C4-2B (cell line): ENCODE results near the gene ITGB1BP1.

Experiments used
- H3K27ac ChIP-seq: fragments of 450-650 bp; 2 replicates; pipeline ENCODE4 v1.5.1; 2017
- ZFX ChIP-seq: fragments of 450-650 bp; IDR thresholded peaks from 2 replicates; pipeline ENCODE4 v1.6.1; 2017
- TF ChIP-seq, protein P1 (sequence below): fragments of 450-650 bp; conservative IDR thresholded peaks from 2 replicates; pipeline ENCODE4 v1.5.1; 2017; ENCODE audit warnings: mild to moderate bottlenecking

The ITGB1BP1 gene

DNA sequence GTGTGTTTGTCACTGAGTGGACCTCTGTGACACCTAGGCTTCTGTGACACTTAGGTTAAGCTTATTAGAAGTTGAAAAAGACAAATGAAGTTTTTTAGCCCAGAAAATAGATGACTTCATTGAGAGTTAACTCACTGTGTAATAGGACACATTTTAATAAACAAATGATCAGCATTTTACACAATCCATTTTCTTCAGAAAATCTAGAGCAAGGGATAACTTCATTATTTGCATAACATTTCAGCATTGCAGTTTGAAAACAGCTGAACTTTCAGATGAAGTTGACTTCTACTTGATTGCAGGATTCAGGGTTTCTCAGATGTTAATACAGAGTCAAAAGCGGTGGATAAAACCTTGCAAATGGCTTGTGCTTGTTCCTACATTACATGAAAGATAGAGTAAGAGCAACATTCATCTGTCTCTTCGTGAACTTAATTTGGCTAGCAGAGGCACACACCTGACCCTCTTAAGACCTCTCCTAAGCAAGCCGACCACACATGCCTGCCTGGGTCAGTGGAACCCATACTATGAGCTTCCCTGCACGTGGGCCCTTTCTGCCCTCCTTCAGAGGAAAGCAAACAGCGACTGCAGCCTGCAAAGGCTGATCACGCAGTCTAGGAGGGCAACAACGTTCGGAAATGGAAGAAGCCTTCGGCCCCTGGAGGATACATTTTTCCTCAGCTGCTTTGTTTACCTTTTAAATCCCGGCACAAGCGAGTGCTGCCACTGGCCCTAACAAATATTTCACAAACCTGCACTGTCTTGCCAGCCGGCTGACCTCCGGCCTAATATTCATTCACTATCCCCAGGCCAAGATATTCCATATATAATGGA lies 16.6 kb downstream of the ITGB1BP1 start:
- TF ChIP-seq ZFX = no peak
- TF ChIP-seq, protein P1, sequence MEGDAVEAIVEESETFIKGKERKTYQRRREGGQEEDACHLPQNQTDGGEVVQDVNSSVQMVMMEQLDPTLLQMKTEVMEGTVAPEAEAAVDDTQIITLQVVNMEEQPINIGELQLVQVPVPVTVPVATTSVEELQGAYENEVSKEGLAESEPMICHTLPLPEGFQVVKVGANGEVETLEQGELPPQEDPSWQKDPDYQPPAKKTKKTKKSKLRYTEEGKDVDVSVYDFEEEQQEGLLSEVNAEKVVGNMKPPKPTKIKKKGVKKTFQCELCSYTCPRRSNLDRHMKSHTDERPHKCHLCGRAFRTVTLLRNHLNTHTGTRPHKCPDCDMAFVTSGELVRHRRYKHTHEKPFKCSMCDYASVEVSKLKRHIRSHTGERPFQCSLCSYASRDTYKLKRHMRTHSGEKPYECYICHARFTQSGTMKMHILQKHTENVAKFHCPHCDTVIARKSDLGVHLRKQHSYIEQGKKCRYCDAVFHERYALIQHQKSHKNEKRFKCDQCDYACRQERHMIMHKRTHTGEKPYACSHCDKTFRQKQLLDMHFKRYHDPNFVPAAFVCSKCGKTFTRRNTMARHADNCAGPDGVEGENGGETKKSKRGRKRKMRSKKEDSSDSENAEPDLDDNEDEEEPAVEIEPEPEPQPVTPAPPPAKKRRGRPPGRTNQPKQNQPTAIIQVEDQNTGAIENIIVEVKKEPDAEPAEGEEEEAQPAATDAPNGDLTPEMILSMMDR = no peak
- H3K27ac ChIP-seq = no peak overlapping the region

- no peak for TF ChIP-seq ZFX
- TF ChIP-seq, protein P1 = no peak
- no peak overlapping the region for H3K27ac ChIP-seq
Measured at GRCh38 chr2:9405636-9406035, 17.7 kb downstream of the ITGB1BP1 start.

GRCh38 chr2:9404451-9404850 lies 18.9 kb downstream of the ITGB1BP1 start:
- TF ChIP-seq ZFX = no peak
- TF ChIP-seq, protein P1 = no peak

GRCh38 chr2:9403924-9404323 lies 19.4 kb downstream of the ITGB1BP1 start:
- no peak overlapping the region for H3K27ac ChIP-seq
- TF ChIP-seq, protein P1 = no peak
- TF ChIP-seq ZFX = no peak

More at GRCh38 chr2:9404451-9404850, 18.9 kb downstream of the ITGB1BP1 start:
- no peak overlapping the region for H3K27ac ChIP-seq

DNA sequence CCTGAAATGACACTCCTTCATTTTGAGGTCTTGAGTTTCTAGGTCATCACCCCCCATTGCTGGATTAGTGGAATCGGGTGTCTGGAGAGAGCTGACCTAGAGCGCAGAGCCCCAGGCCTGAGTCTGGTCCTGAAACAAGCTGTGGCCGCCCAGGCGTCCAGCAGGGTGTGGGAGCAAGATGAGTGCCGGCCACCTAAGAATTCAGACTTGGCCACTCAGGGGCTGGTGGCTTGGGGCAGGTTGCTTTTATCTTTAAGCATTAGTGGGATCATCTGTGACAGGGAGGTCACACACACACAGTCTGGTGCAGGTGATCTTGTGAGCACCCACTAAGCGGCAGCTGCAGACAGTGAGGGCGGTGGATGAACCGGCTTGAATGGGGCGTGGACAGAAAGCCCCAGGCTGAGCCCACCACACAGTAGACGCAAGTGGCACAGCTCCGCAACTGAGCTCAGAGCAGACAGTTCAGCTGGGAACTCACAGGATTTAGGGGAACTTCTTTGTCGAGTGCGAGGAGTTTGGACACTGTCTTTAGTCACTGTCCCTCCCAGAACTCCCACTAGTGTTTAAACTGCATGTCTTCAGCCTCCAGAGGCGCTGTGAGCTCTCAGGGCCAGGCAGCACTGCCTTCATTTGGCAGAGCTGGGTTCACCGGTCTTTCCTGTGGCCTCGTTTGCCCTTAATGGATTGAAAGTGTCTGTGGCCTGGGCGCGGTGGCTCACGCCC lies 21.5 kb downstream of the ITGB1BP1 start:
- H3K27ac ChIP-seq = no peak overlapping the region

DNA sequence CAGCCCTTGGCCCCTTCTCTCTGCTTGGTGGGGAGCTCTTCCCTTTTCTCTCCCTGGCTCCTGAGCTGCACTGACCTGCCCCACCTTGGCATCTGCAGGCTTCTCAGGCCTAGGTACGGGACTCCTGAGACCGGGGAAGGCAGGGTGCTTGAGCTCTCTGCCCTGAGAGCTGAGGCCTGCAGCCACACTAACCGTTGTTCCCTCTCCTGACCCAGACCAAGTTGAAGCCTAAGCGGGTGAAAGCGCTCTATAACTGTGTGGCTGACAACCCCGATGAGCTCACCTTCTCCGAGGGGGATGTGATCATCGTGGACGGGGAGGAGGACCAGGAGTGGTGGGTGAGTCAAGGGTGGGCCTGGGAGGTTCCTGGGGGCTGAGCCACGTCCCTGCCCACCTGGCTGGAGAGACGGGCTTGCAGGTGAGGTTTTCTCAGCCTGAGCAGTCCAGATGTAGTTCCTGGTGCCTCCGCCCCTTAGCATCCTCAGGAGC lies 22.2 kb downstream of the ITGB1BP1 start:
- TF ChIP-seq ZFX = no peak
- TF ChIP-seq, protein P1 = no peak

More for the DNA sequence above, 21.5 kb downstream of the ITGB1BP1 start:
- TF ChIP-seq, protein P1 = no peak
- no peak for TF ChIP-seq ZFX

More for the DNA sequence above, 22.2 kb downstream of the ITGB1BP1 start:
- no peak overlapping the region for H3K27ac ChIP-seq
